Stomach (tissue), 4 donors: ENCODE results near the gene HPS1.

ENCODE experiments used
- CTCF ChIP-seq, 7 experiments: fragments of 450-650 bp in 4 of 7; fragments of 200-600 bp in 3 of 7; sonication (generic) in 3 of 7; IDR thresholded peaks; one replicate each; pipeline ENCODE4 v1.5.1; 2016 to 2019; ENCODE audit warnings: antibody characterized with exemption in 7 of 7, control low read depth in 2 of 7, mild to moderate bottlenecking in 1 of 7
- POLR2AphosphoS5 ChIP-seq, 3 donors: sonication (generic); formaldehyde crosslinking; IDR thresholded peaks; one replicate each; pipeline ENCODE4 v1.6.1; 2016; ENCODE audit warnings: antibody characterized with exemption in 3 of 3

GRCh38 chr10:98424295-98425254 is 22.2 kb downstream of the HPS1 start:
- TF ChIP-seq CTCF (IDR thresholded peaks at IDR 0.05) (no peak), POLR2AphosphoS5 (IDR thresholded peaks at IDR 0.05) (no peak)
